Sigmoid colon (tissue), 4 donors: ENCODE measurements around the gene JKAMP.

Experiments
- POLR2A ChIP-seq, 2 donors: fragments of 450-650 bp; IDR thresholded peaks; one replicate each; pipeline ENCODE4 v1.6.1; 2016; ENCODE audit warnings: antibody characterized with exemption in 2 of 2, mild to moderate bottlenecking in 2 of 2, moderate library complexity in 2 of 2
- POLR2AphosphoS5 ChIP-seq, 4 donors: sonication (generic); formaldehyde crosslinking; IDR thresholded peaks; one replicate each; pipeline ENCODE4 v1.6.1; 2017; ENCODE audit warnings: antibody characterized with exemption in 4 of 4
- TF ChIP-seq, protein P1 (sequence below), 4 experiments: fragments of 450-650 bp in 3 of 4; fragments of 200-600 bp in 1 of 4; IDR thresholded peaks; one replicate each; pipeline ENCODE4 v1.5.1; 2016 to 2019; ENCODE audit warnings: antibody characterized with exemption in 4 of 4, mild to moderate bottlenecking in 3 of 4, moderate library complexity in 2 of 4

DNA sequence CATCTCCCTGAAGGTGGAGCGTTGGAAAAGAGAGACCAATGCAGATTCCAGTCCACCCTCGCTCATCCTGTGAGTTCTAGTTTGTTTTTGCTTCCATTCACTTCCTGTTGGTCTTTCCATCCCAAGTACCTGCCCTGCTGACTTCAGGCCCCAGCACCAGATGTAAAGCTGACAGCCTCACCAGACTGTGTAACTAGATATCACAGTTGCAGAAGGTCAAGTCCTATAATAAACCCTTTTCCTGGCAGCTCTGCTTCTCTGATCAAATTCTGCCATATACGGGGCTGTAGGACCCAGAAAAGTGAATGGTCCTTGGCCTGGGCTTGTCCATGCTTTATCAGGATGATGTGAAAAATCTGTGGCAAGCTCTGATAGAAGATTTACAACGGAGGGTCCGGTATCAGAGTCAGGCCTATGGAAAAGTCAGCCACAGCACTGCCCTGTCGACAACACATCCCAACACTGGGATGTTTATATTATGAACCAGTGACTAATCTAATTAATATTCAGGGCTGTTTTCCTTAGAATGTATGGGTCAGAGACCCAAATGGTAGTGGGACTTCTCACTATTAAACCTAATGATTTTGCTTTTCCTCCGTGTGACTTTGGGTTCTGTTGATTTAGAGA lies 50.2 kb downstream of the JKAMP start:
- TF ChIP-seq, protein P1, sequence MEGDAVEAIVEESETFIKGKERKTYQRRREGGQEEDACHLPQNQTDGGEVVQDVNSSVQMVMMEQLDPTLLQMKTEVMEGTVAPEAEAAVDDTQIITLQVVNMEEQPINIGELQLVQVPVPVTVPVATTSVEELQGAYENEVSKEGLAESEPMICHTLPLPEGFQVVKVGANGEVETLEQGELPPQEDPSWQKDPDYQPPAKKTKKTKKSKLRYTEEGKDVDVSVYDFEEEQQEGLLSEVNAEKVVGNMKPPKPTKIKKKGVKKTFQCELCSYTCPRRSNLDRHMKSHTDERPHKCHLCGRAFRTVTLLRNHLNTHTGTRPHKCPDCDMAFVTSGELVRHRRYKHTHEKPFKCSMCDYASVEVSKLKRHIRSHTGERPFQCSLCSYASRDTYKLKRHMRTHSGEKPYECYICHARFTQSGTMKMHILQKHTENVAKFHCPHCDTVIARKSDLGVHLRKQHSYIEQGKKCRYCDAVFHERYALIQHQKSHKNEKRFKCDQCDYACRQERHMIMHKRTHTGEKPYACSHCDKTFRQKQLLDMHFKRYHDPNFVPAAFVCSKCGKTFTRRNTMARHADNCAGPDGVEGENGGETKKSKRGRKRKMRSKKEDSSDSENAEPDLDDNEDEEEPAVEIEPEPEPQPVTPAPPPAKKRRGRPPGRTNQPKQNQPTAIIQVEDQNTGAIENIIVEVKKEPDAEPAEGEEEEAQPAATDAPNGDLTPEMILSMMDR (IDR thresholded peaks at IDR 0.05): no peak
- TF ChIP-seq POLR2AphosphoS5 (IDR thresholded peaks at IDR 0.05): no peak
- TF ChIP-seq POLR2A (IDR thresholded peaks at IDR 0.05): no peak
